Ishikawa (cell line): ENCODE measurements around the gene CNTNAP2.

Experiments
- CEBPB ChIP-seq: IDR thresholded peaks from 2 replicates; pipeline ENCODE4 v1.6.1; 2012
- EGR1 ChIP-seq: IDR thresholded peaks from 2 replicates; pipeline ENCODE4 v1.6.1; 2012
- EP300 ChIP-seq: IDR thresholded peaks from 2 replicates; pipeline ENCODE4 v1.6.1; 2012; ENCODE audit warnings: borderline replicate concordance
- FOXM1 ChIP-seq: IDR thresholded peaks from 2 replicates; pipeline ENCODE4 v1.6.1; 2012; ENCODE audit warnings: low read depth, borderline replicate concordance
- MAX ChIP-seq: IDR thresholded peaks from 2 replicates; pipeline ENCODE4 v1.6.1; 2012
- NFIC ChIP-seq: IDR thresholded peaks from 2 replicates; pipeline ENCODE4 v1.6.1; 2012
- REST ChIP-seq: IDR thresholded peaks from 2 replicates; pipeline ENCODE4 v1.6.1; 2012; ENCODE audit warnings: low read depth, mild to moderate bottlenecking
- TAF1 ChIP-seq: IDR thresholded peaks from 2 replicates; pipeline ENCODE4 v1.6.1; 2012; ENCODE audit warnings: low read depth, mild to moderate bottlenecking
- TCF12 ChIP-seq: IDR thresholded peaks from 2 replicates; pipeline ENCODE4 v1.6.1; 2012; ENCODE audit warnings: low read depth
- YY1 ChIP-seq: IDR thresholded peaks from 2 replicates; pipeline ENCODE4 v1.6.1; 2012; ENCODE audit warnings: low read depth

- no peak for TF ChIP-seq CEBPB
- no peak for TF ChIP-seq EP300
- TF ChIP-seq NFIC, result no peak
- no peak for TF ChIP-seq REST
- TF ChIP-seq YY1, result no peak
- no peak for TF ChIP-seq TAF1
- TF ChIP-seq MAX, result no peak
- no peak for TF ChIP-seq FOXM1
- no peak for TF ChIP-seq TCF12
- TF ChIP-seq EGR1, result no peak
Observed at GRCh38 chr7:148286150-148286549, 2169.5 kb downstream of the CNTNAP2 start.
